ENCODE results near the gene NDUFS6.

- TF ChIP-seq CBX8 (IDR thresholded peaks at IDR 0.05; ENCODE audit: borderline replicate concordance, low read depth, low read length) (no peak), RFX5 (IDR thresholded peaks at IDR 0.05; ENCODE audit: borderline replicate concordance, low read depth, low read length) (no peak), BRCA1 (IDR thresholded peaks at IDR 0.05; ENCODE audit: low read depth, low read length) (no peak), ASH2L (IDR thresholded peaks at IDR 0.05; ENCODE audit: low read length) (no peak), POLR2A (IDR thresholded peaks at IDR 0.05; ENCODE audit: control extremely low read depth in 1 of 2, low read depth in 2 of 2, low read length in 2 of 2) (no peak), POLR2AphosphoS5 (IDR thresholded peaks at IDR 0.05; ENCODE audit: low read depth, low read length) (no peak), SIN3A (conservative IDR thresholded peaks at IDR 0.05 in 1 of 2, IDR thresholded peaks at IDR 0.05 in 1 of 2; ENCODE audit: low read depth in 1 of 2, low read length in 2 of 2) (no peak), SIX5 (IDR thresholded peaks at IDR 0.05; ENCODE audit: low read depth, low read length) (no peak), TAF1 (IDR thresholded peaks at IDR 0.05; ENCODE audit: low read depth, low read length) (no peak), RBBP5 (IDR thresholded peaks at IDR 0.05; ENCODE audit: borderline replicate concordance, low read depth, low read length) (no peak), MAFK (IDR thresholded peaks at IDR 0.05; ENCODE audit: low read depth, low read length) (no peak), ATF2 (IDR thresholded peaks at IDR 0.05; ENCODE audit: low read length) (no peak)
- TF ChIP-seq, protein P1, sequence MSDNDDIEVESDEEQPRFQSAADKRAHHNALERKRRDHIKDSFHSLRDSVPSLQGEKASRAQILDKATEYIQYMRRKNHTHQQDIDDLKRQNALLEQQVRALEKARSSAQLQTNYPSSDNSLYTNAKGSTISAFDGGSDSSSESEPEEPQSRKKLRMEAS (IDR thresholded peaks at IDR 0.05) = no peak
- TF ChIP-seq, protein P2, sequence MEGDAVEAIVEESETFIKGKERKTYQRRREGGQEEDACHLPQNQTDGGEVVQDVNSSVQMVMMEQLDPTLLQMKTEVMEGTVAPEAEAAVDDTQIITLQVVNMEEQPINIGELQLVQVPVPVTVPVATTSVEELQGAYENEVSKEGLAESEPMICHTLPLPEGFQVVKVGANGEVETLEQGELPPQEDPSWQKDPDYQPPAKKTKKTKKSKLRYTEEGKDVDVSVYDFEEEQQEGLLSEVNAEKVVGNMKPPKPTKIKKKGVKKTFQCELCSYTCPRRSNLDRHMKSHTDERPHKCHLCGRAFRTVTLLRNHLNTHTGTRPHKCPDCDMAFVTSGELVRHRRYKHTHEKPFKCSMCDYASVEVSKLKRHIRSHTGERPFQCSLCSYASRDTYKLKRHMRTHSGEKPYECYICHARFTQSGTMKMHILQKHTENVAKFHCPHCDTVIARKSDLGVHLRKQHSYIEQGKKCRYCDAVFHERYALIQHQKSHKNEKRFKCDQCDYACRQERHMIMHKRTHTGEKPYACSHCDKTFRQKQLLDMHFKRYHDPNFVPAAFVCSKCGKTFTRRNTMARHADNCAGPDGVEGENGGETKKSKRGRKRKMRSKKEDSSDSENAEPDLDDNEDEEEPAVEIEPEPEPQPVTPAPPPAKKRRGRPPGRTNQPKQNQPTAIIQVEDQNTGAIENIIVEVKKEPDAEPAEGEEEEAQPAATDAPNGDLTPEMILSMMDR (IDR thresholded peaks at IDR 0.05; ENCODE audit: control extremely low read depth in 1 of 3, insufficient read depth in 1 of 3, low read depth in 1 of 3, low read length in 3 of 3) = no peak
Observed at GRCh38 chr5:1835431-1835830, 34.2 kb downstream of the NDUFS6 start.
